Measurements from ENCODE around the gene TPGS1. TPM values are rescaled to one million over a fixed set of nuclear protein-coding genes. Genes with fewer than 3 reads are reported as not detected.
A peak's percentile ranks its signal among the peaks of the same experiment; 100 is the strongest.

Gene TPGS1
- total RNA-seq (2014; rRNA removed; shearing (Covaris generic); ENCODE audit: low replicate concordance) = 22.6 and 27.7 TPM in 2 replicates

- peak; percentile 80 for DNase-seq
- H3K27me3 ChIP-seq = no peaks in the 10 kb centered on the region
- H3K36me3 ChIP-seq = no peaks in the 10 kb centered on the region
- H3K4me3 ChIP-seq = peak within 1 kb of the TSS; percentile 97
- no peaks in the 10 kb centered on the region for H3K9me3 ChIP-seq
These were observed at the start of gene TPGS1 for GRCh38 chr19:507286-508203. TSS of gene TPGS1 (plus strand) at chr19:507497. CDS start at chr19:507507, 10 bp downstream.

- no peaks in the 10 kb centered on the region for H3K9me3 ChIP-seq
- no peaks in the 10 kb centered on the region for H3K27me3 ChIP-seq
- no peaks in the 10 kb centered on the region for H3K36me3 ChIP-seq
- H3K4me3 ChIP-seq = no peak overlapping the region
- DNase-seq = no peak
These were observed 49.7 kb upstream of the TPGS1 start for GRCh38 chr19:457636-458035.

- H3K27me3 ChIP-seq = no peaks in the 10 kb centered on the region
- no peak overlapping the region for H3K4me3 ChIP-seq
- H3K36me3 ChIP-seq = no peaks in the 10 kb centered on the region
- DNase-seq = no peak
- H3K9me3 ChIP-seq = no peaks in the 10 kb centered on the region
These were observed 48.9 kb upstream of the TPGS1 start for GRCh38 chr19:458091-459042.

- no peak for DNase-seq
- Histone ChIP-seq H3K36me3 (no peaks in the 10 kb centered on the region), H3K4me3 (peak overlapping the region; percentile 44), H3K9me3 (no peaks in the 10 kb centered on the region), H3K27me3 (no peaks in the 10 kb centered on the region)
These were observed 47.4 kb upstream of the TPGS1 start for GRCh38 chr19:459724-460511.

- Histone ChIP-seq H3K9me3 (no peaks in the 10 kb centered on the region), H3K36me3 (no peaks in the 10 kb centered on the region), H3K27me3 (no peaks in the 10 kb centered on the region), H3K4me3 (peak within 1 kb of the TSS; percentile 44)
- DNase-seq = no peak
These were observed 46.2 kb upstream of the TPGS1 start, which contains the start of gene SHC2 for GRCh38 chr19:460877-461720. TSS of gene SHC2 (minus strand) at chr19:461033. CDS start at chr19:460996, 37 bp downstream.

- Histone ChIP-seq H3K9me3 (no peaks in the 10 kb centered on the region), H3K4me3 (no peak overlapping the region), H3K36me3 (no peaks in the 10 kb centered on the region), H3K27me3 (no peaks in the 10 kb centered on the region)
- DNase-seq = no peak
These were observed 45.4 kb upstream of the TPGS1 start for GRCh38 chr19:461721-462551.

- no peak for DNase-seq
- Histone ChIP-seq H3K36me3 (no peaks in the 10 kb centered on the region), H3K9me3 (no peaks in the 10 kb centered on the region), H3K4me3 (no peak overlapping the region), H3K27me3 (no peaks in the 10 kb centered on the region)
These were observed 43.7 kb upstream of the TPGS1 start for GRCh38 chr19:463483-464207.

- Histone ChIP-seq H3K9me3 (no peaks in the 10 kb centered on the region), H3K27me3 (no peaks in the 10 kb centered on the region), H3K4me3 (no peak overlapping the region), H3K36me3 (no peaks in the 10 kb centered on the region)
- no peak for DNase-seq
These were observed 43.1 kb upstream of the TPGS1 start for GRCh38 chr19:464208-464545.

GRCh38 chr19:465056-465816, 42.1 kb upstream of the TPGS1 start:
- no peaks in the 10 kb centered on the region for H3K9me3 ChIP-seq
- no peak for DNase-seq
- H3K27me3 ChIP-seq = no peaks in the 10 kb centered on the region
- no peaks in the 10 kb centered on the region for H3K36me3 ChIP-seq
- no peak overlapping the region for H3K4me3 ChIP-seq

- H3K4me3 ChIP-seq = no peak overlapping the region
- H3K27me3 ChIP-seq = no peaks in the 10 kb centered on the region
- H3K36me3 ChIP-seq = no peaks in the 10 kb centered on the region
- H3K9me3 ChIP-seq = no peaks in the 10 kb centered on the region
- DNase-seq = no peak
These were observed 39.7 kb upstream of the TPGS1 start for GRCh38 chr19:467554-467953.

GRCh38 chr19:468587-469256, 38.6 kb upstream of the TPGS1 start:
- Histone ChIP-seq H3K27me3 (no peaks in the 10 kb centered on the region), H3K4me3 (no peak overlapping the region)
- DNase-seq = no peak

GRCh38 chr19:469833-470232, 37.5 kb upstream of the TPGS1 start:
- H3K36me3 ChIP-seq = no peaks in the 10 kb centered on the region

More at GRCh38 chr19:468587-469256, 38.6 kb upstream of the TPGS1 start:
- Histone ChIP-seq H3K36me3 (no peaks in the 10 kb centered on the region), H3K9me3 (no peaks in the 10 kb centered on the region)

GRCh38 chr19:470701-471100, 36.6 kb upstream of the TPGS1 start:
- Histone ChIP-seq H3K4me3 (no peak overlapping the region), H3K36me3 (no peaks in the 10 kb centered on the region), H3K9me3 (no peaks in the 10 kb centered on the region), H3K27me3 (no peaks in the 10 kb centered on the region)
- DNase-seq = no peak

More at GRCh38 chr19:469833-470232, 37.5 kb upstream of the TPGS1 start:
- Histone ChIP-seq H3K9me3 (no peaks in the 10 kb centered on the region), H3K4me3 (no peak overlapping the region), H3K27me3 (no peaks in the 10 kb centered on the region)
- no peak for DNase-seq
